HG03342 (cell line): ENCODE data around the gene PAPSS2.
"Not testable (repeated sequence)": the region's sequence is repeated elsewhere in the genome, so short reads cannot be mapped to it uniquely, and the experiment has no call there.

Source experiments
- ATAC-seq: cut with Tn5 transposase; IDR thresholded peaks from one replicate; pipeline ENCODE4 v1.9.1; 2021; ENCODE audit warnings: mild to moderate bottlenecking, moderate library complexity; ENCODE audit not compliant: unreplicated experiment

PAPSS2 gene

GRCh38 chr10:87642486-87642885 lies 17.2 kb upstream of the PAPSS2 start:
- no peak for ATAC-seq

DNA sequence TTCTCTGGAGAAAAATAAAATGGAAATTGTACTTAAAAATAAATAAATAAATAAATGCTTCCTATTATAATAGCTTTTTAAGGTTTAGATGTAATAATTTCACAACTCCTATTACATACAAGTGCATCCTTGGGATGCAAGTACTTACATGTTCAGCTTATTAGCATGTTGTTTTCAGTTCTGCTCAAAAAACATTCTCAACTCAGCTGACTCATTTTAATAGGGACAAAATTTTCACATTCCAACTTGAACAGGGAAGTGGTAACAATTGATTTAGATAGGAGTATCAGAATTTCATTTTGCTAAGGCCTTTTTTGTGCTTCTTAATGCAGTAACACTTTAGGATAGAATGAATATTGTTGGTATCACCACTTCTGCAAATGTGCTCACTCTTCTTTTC lies 16.7 kb upstream of the PAPSS2 start:
- no peak for ATAC-seq

DNA sequence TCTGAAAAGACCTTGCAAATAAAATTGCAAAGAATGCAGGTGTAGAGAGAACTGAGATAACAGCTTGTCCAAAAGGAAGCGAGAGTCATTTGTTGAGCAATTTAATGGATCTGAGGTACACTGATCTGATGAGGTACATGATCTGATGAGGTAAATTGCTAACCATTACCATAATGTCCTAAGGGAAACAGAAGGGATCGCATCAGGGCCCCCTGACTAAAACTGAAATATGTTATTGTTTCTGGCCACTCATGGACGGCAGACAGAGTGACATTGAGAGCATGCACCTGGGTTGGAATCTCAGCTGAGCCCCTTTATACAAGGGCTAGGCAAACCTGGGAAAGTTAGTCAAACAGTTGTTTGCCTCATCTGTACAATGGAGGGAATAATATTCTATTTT lies 15.8 kb upstream of the PAPSS2 start:
- no peak for ATAC-seq

DNA sequence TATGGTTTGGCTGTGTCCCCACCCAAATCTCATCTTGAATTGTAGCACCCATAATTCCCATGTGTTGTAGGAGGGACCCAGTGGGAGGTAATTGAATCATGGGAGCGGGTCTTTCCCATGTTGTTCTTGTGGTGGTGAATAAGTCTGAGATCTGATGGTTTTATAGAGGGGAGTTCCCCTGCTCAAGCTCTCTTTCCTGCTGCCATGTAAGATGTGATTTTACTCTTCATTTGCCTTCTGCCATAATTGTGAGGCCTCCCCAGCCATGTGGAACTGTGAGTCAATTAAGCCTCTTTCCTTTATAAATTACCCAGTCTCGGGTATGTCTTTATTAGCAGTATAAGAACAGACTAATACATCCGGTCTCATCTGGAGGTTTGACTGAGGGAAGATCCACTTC lies 15.2 kb upstream of the PAPSS2 start:
- not testable (repeated sequence) for ATAC-seq

DNA sequence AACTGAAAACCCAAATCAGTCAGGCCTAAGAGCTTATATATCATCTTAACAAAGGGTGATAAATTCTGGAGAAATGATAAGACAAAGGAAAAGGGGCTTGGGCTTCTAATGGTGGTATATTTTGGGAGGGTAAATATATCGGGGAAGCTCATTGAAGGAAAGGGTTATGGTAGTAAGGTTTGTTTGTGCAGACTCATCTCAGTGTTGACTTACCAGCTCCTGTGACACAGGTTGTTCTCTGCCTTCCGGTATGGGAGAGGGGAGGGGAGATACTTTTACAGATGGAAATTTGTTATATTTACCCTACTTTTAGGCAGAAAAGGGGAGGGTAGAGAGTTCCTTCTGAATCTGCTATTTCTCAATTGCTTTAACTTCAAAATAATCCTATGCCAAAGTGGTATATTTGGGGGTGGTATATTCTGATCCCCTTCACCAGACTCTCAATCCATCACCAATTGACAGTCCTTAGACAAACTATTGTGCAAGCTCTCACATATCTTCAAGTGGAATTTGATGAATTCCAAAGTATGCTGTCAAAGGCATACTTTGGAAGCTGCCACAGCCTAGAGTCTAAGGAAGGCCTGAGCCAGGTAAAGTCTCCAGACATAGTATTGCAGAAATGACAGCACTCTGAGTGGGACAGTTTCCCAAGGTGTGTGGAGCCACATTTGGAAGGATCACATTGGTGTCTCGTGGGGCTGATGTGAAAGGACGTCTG lies 13.3 kb upstream of the PAPSS2 start:
- ATAC-seq, result no peak

GRCh38 chr10:87646935-87647334 lies 12.7 kb upstream of the PAPSS2 start:
- ATAC-seq, result no peak

DNA sequence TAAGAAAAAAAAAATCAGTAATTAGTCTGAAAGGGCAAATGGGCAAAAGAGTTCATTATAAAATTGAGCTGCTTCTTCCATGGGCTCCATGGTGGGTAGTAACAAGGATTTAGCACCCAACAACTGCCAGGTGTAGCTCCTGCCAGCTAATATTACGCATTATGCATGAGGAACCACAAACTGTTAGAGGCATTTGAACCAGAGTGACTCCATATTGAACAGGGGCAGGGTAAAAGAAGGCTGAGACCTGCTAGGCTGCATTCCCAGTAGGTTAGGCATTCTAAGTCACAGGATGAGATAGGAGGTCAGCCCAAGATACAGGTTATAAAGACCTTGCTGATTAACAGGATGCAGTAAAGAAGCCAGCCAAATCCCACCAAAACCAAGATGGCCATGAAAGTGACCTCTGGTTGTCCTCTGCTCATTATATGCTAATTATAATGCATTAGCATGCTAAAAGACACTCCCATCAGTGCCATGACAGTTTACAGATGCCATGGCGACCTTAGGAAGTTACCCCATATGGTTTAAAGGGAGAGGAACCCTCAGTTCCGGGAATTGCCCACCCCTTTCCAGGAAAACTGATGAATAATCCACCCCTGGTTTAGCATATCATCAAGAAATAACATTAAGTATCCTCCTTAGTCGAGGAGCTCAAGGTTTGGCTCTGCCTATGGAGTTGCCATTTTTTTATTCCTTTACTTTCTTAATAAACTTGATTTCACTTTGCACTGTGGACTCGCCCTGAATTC lies 8.7 kb upstream of the PAPSS2 start:
- no peak for ATAC-seq

DNA sequence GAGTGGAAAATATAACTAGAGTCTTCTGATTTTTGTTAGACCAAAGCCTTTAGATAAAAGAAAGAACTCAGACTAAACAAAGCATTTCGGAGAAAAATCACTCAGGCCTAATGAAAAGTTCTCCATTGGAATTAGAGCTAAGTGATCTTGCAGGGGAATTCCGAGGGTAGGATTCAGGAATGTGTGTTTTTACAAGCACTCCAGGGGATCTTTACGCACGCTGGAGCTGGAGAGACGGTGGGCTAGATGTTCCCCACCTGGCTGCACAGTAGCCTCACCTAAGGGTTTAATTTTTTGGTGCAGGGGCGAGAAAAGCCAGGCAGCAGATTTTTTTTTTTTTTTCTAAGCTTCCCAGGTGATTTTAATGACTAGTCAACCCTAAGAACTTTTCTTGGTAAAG lies 7.9 kb upstream of the PAPSS2 start:
- ATAC-seq, result no peak

GRCh38 chr10:87652261-87652660 lies 7.4 kb upstream of the PAPSS2 start:
- ATAC-seq, result no peak

GRCh38 chr10:87654212-87654611 lies 5.5 kb upstream of the PAPSS2 start:
- no peak for ATAC-seq

DNA sequence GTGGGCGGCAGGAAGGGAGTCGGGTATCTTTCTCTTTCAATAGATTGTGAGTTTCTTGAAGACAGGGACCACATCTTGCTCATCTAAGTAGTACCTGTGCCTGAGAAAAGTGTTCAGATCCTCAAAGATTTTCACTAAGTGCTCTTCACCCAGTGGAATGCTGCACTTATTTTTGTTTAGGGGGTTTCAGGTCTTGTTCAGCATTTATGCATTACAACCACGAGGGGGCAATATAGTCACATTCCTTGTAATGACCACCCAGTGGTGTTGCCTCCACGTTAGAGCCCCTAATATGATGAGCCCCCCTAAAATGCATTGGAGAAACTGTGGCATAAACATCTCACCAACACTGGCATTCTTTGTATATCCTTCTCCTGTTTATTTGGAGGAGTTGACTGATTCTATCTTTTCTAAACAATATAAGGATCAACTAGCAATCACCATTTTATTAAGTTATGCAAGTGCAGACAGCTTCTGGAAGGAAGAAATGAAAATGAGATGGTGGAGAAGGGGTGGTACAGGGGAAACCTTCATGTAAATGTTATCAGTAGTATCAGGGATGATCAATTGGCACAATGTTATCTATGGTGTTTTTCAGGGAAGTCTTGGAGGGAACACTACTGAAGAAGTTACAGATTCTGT lies 3.1 kb upstream of the PAPSS2 start:
- no peak for ATAC-seq

GRCh38 chr10:87657371-87657770 lies 2.3 kb upstream of the PAPSS2 start:
- ATAC-seq, result no peak

- no peak for ATAC-seq
Measured at GRCh38 chr10:87658321-87658795, 1.3 kb upstream of the PAPSS2 start.

GRCh38 chr10:87658858-87659555 lies 671 bp upstream of the PAPSS2 start:
- ATAC-seq, result no peak

- no peak for ATAC-seq
Measured at GRCh38 chr10:87660484-87661133, 931 bp downstream of the PAPSS2 start.

- ATAC-seq, result no peak
Measured at GRCh38 chr10:87661861-87662785, 2.4 kb downstream of the PAPSS2 start.

DNA sequence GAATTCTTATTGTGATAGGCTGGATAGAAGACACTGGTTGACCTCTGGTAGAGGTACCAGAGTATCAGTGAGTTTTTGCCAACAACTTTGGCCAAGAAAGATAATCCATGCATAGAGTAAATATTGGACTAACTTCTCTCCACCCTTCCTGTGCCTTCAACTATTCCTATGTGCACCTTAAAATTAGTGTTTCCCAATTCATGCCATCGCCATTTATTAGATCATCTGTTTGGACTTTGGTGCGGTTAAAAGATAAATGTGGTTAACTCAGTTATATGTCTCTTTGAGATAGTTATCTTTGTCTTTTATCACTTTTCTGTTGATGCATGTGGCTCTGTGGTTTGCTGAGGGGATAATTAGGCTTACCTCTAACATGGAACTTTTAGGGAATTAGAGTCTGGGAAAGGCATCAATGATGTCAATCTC lies 4.6 kb downstream of the PAPSS2 start:
- no peak for ATAC-seq

GRCh38 chr10:87667493-87667892 lies 7.8 kb downstream of the PAPSS2 start:
- no peak for ATAC-seq

DNA sequence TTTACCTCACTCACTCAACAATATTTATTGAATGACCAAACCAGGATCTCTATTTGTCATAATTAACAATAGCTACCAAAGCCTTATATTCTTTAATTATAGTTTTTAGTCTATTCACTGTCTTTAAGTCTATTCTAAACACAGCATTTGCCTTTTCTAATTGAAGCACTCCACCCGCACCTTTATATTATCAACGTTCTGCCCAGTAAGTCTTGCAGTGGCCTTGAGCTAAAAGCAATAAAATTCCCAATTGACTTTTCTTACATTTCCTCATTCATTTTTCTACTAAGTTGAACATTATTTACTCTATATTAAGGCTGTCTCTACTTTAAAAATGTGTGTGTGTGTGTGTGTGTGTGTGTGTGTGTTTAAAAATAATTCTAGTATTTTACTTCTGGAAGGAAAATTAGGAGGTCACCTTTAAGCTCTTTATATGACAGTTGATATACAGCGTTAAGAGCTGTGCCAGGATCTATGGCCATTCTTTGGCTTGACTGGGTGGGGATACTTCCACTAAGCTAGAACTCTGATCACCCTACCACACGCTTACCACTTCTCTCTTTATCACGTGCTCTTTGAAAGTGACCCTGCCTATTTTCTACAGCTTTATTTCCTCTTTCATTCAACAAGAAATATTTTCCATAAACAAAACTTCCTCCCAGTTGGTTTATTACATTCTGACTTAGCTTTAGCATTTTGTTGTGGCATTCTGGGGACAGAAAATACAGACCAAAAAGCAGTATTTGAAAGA lies 8.8 kb downstream of the PAPSS2 start:
- no peak for ATAC-seq
